K562 (cell line): ENCODE measurements around the gene OSCP1. TPM values are rescaled to one million over a fixed set of nuclear protein-coding genes. Genes with fewer than 3 reads are reported as not detected.

Source experiments
- DMBX1 ChIP-seq: fragments of 250-450 bp; sonication (Bioruptor Pico); IDR thresholded peaks from 2 replicates; pipeline ENCODE4 v1.8.0; 2022; ENCODE audit warnings: inconsistent platforms, mild to moderate bottlenecking, moderate library complexity, borderline replicate concordance
- ESRRB ChIP-seq: fragments of 250-450 bp; sonication (Bioruptor Pico); IDR thresholded peaks from 2 replicates; pipeline ENCODE4 v1.5.0; 2020; ENCODE audit warnings: mild to moderate bottlenecking, moderate library complexity, borderline replicate concordance
- FOXK1 ChIP-seq: sonication (generic); formaldehyde crosslinking; IDR thresholded peaks from 2 replicates; pipeline ENCODE4 v1.8.0; 2022; ENCODE audit warnings: missing genetic modification reagents, mild to moderate bottlenecking, borderline replicate concordance
- FOXM1 ChIP-seq, 2 experiments: fragments of 450-650 bp in 1 of 2; sonication (generic) in 1 of 2; formaldehyde crosslinking in 1 of 2; IDR thresholded peaks; 2 replicates each; pipeline versions ENCODE4 v1.6.1 to v1.9.0; 2017 to 2022; ENCODE audit warnings: low read depth in 2 of 2, mild to moderate bottlenecking in 2 of 2, missing genetic modification reagents in 1 of 2, moderate library complexity in 1 of 2
- HBP1 ChIP-seq: fragments of 450-650 bp; formaldehyde crosslinking; IDR thresholded peaks from 2 replicates; pipeline ENCODE4 v1.4.0; 2022; ENCODE audit warnings: missing genetic modification characterization
- HDAC2 ChIP-seq: fragments of 450-650 bp; IDR thresholded peaks from 2 replicates; pipeline ENCODE4 v1.6.1; 2016; ENCODE audit warnings: mild to moderate bottlenecking
- ILK ChIP-seq: fragments of 450-650 bp; IDR thresholded peaks from 2 replicates; pipeline ENCODE4 v1.6.1; 2016; ENCODE audit warnings: missing genetic modification characterization, low read depth, mild to moderate bottlenecking, missing compliant biosample characterization, moderate library complexity, borderline replicate concordance
- MTA2 ChIP-seq: fragments of 450-650 bp; IDR thresholded peaks from 2 replicates; pipeline ENCODE4 v1.6.1; 2016; ENCODE audit warnings: low read depth
- MXI1 ChIP-seq: IDR thresholded peaks from 2 replicates; pipeline ENCODE4 v1.6.1; 2011; ENCODE audit warnings: low read depth, mild to moderate bottlenecking, improper control_type of control experiment, low read length
- NFRKB ChIP-seq: fragments of 450-650 bp; IDR thresholded peaks from 2 replicates; pipeline ENCODE4 v1.6.1; 2016; ENCODE audit warnings: low read depth
- NUFIP1 ChIP-seq: fragments of 450-650 bp; IDR thresholded peaks from 2 replicates; pipeline ENCODE4 v1.6.1; 2018; ENCODE audit not compliant: partially characterized antibody
- PATZ1 ChIP-seq: fragments of 250-450 bp; sonication (Bioruptor Pico); IDR thresholded peaks from 2 replicates; pipeline ENCODE4 v1.5.0; 2020; ENCODE audit warnings: mild to moderate bottlenecking, borderline replicate concordance
- PHB ChIP-seq: fragments of 250-450 bp; sonication (Bioruptor Pico); IDR thresholded peaks from 2 replicates; pipeline ENCODE4 v1.5.0; 2021
- POLR2G ChIP-seq: fragments of 200-400 bp; formaldehyde crosslinking; IDR thresholded peaks from 2 replicates; pipeline ENCODE4 v1.6.1; 2017; ENCODE audit warnings: low read depth, mild to moderate bottlenecking, antibody characterized with exemption, low read length, moderate library complexity
- SPI1 ChIP-seq: IDR thresholded peaks from 2 replicates; pipeline ENCODE4 v1.6.1; 2011; ENCODE audit warnings: low read depth, low read length, control low read depth, borderline replicate concordance
- ZBTB17 ChIP-seq: fragments of 450-650 bp; formaldehyde crosslinking; IDR thresholded peaks from 2 replicates; pipeline ENCODE4 v1.4.0; 2020; ENCODE audit warnings: mild to moderate bottlenecking
- ZBTB49 ChIP-seq: sonication (generic); formaldehyde crosslinking; IDR thresholded peaks from 2 replicates; pipeline ENCODE4 v1.8.0; 2022; ENCODE audit warnings: missing genetic modification reagents, mild to moderate bottlenecking, borderline replicate concordance
- ZNF197 ChIP-seq: fragments of 200-800 bp; sonication (Bioruptor generic); IDR thresholded peaks from 2 replicates; pipeline ENCODE4 v1.6.1; 2016; ENCODE audit warnings: low read depth, missing genetic modification characterization, missing compliant biosample characterization
- ZNF280A ChIP-seq: fragments of 450-650 bp; IDR thresholded peaks from 2 replicates; pipeline ENCODE4 v1.6.1; 2018; ENCODE audit warnings: mild to moderate bottlenecking, low read depth; ENCODE audit not compliant: partially characterized antibody
- ZNF311 ChIP-seq: fragments of 250-450 bp; sonication (Bioruptor Pico); IDR thresholded peaks from 2 replicates; pipeline ENCODE4 v1.4.0; 2020; ENCODE audit warnings: mild to moderate bottlenecking, moderate library complexity
- ZNF436 ChIP-seq: fragments of 250-450, 450-650 bp; sonication (Bioruptor Pico); formaldehyde crosslinking; IDR thresholded peaks from 2 replicates; pipeline ENCODE4 v1.7.0; 2020; ENCODE audit warnings: mild to moderate bottlenecking
- ZNF589 ChIP-seq: fragments of 200-800 bp; sonication (Bioruptor generic); IDR thresholded peaks from 2 replicates; pipeline ENCODE4 v1.6.1; 2016; ENCODE audit warnings: low read depth, missing genetic modification characterization, missing compliant biosample characterization
- ZZZ3 ChIP-seq: fragments of 450-650 bp; IDR thresholded peaks from 2 replicates; pipeline ENCODE4 v1.6.1; 2016; ENCODE audit warnings: antibody characterized with exemption, mild to moderate bottlenecking, moderate library complexity
- polyA plus RNA-seq, 8 experiments: library from polyadenylated mRNA; depleted of rRNA in 4 of 8; stranded (reverse) in 5 of 8; unstranded in 3 of 8; fragments of >200 nt; fragmentation: Nextera tagmentation in 2 of 8; fragmentation: Illumina TruSeq in 1 of 8; extraction: Ambion mirVana in 2 of 8; extraction: Trizol in 1 of 8; gene quantifications; 2 replicates each; pipeline versions ENCODE4 v1.2.1 to v1.2.3, GENCODE V29; 2011 to 2014; ENCODE audit warnings: inconsistent platforms in 1 of 8, missing spikeins in 1 of 8
- total RNA-seq, 7 experiments: library from RNA; depleted of rRNA in 6 of 7; stranded (reverse); fragments of >200 nt in 6 of 7; fragmentation: Illumina TruSeq in 2 of 7; extraction: Trizol in 2 of 7; gene quantifications; 2 replicates each; pipeline versions ENCODE4 v1.2.1 to v1.2.3, GENCODE V29; 2011 to 2021; ENCODE audit warnings: low replicate concordance in 1 of 7

Gene OSCP1
- total and polyA plus RNA-seq, 9 of the 15 experiments (the other 6 are each of a cell fraction or from before 2014, with no cell fraction given): 0.15 to 0.40 (median 0.33) TPM; not detected in 5

GRCh38 chr1:36492491-36492890, 42.2 kb upstream of the OSCP1 start (continued):
- TF ChIP-seq ZBTB49: no peak
- no peak for TF ChIP-seq ZNF436 (CRISPR knock-in tag)
- TF ChIP-seq MTA2: peak; percentile 86
- peak; percentile 87; the same call in 1 of the 2 replicates for TF ChIP-seq HDAC2
- no peak for TF ChIP-seq ZZZ3
- TF ChIP-seq SPI1: peak; percentile 72; the same call in 1 of the 2 replicates
- no peak for TF ChIP-seq POLR2G
- TF ChIP-seq ESRRB (CRISPR knock-in tag): no peak
- TF ChIP-seq PATZ1 (CRISPR knock-in tag): no peak
- TF ChIP-seq ZNF589 (CRISPR knock-in tag): no peak
- TF ChIP-seq NUFIP1: no peak
- no peak for TF ChIP-seq ZNF197 (CRISPR knock-in tag)
- TF ChIP-seq MXI1: no peak
- TF ChIP-seq FOXK1 (CRISPR knock-in tag): no peak
- no peak for TF ChIP-seq DMBX1 (CRISPR knock-in tag)
- no peak for TF ChIP-seq ZNF311 (CRISPR knock-in tag)
- no peak for TF ChIP-seq ZBTB17
- TF ChIP-seq NFRKB: no peak
- TF ChIP-seq HBP1 (CRISPR knock-in tag): no peak
- TF ChIP-seq ZNF280A: no peak
- TF ChIP-seq PHB: no peak
- no peak for TF ChIP-seq ILK (tag)
- TF ChIP-seq FOXM1 (IDR thresholded peaks at IDR 0.05; ENCODE audit: low read depth): peak; percentile 73; the same call in 1 of the 2 replicates
- TF ChIP-seq FOXM1 (CRISPR knock-in tag; IDR thresholded peaks at IDR 0.05; ENCODE audit: low read depth): no peak
